ENCODE measurements around the gene KIRREL1.

KIRREL1 gene

DNA sequence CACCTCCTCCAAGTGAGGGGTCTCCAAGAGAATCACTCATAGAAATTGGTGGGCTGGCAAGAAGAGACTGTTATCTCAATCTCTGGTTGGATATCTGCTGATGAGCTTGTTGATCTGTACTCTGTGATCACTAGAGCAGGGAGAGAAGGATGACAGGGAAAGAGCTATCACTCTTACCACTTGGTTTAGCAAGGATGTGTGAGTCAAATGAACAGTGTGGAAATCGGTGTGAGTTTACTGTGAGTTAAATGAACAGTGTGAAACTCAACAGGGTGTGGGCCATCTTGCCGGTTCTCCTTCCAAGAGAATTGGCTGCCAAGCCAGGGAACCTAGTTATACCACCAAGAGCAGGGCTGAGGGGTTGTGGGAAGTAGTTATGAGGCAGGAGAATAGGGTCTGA lies 154.0 kb downstream of the KIRREL1 start:
- no peak for TF ChIP-seq CTCF (IDR thresholded peaks at IDR 0.05; ENCODE audit: extremely low read depth, insufficient read depth, missing control alignments)
- no peak for DNase-seq (ENCODE audit: low spot score)
- in situ Hi-C loops (cut with MboI; ENCODE audit: low pct_unique_long_range_greater_than_20kb, low sequenced_read_pairs, unreplicated experiment), result no loop called here

GRCh38 chr1:158147869-158148268 lies 154.4 kb downstream of the KIRREL1 start:
- DNase-seq (ENCODE audit: low spot score), result no peak
- in situ Hi-C loops (cut with MboI; ENCODE audit: low pct_unique_long_range_greater_than_20kb, low sequenced_read_pairs, unreplicated experiment), result no loop called here
- TF ChIP-seq CTCF (IDR thresholded peaks at IDR 0.05; ENCODE audit: extremely low read depth, insufficient read depth, missing control alignments), result no peak

DNA sequence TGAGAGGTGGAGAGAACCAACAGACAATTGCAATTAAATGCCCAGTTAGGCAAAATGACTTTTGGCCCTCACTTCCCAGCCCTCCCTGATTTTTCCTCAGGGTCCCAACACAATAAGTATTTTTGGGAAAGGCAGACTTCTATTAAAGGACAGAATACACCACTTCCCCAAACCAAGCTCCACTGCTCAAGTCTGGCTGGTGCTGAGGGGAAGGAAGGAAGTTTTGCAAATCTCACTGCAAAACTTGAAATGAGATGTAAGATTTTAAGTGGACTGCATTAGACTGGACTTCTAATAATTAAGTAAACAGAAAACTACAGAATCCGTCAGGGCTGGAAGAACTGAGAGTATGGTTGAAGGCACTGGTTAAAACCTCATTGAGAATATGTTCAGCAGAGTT lies 155.0 kb downstream of the KIRREL1 start:
- DNase-seq (ENCODE audit: low spot score), result no peak
- in situ Hi-C loops (cut with MboI; ENCODE audit: low pct_unique_long_range_greater_than_20kb, low sequenced_read_pairs, unreplicated experiment), result no loop called here
- no peak for TF ChIP-seq CTCF (IDR thresholded peaks at IDR 0.05; ENCODE audit: extremely low read depth, insufficient read depth, missing control alignments)

- no peak for DNase-seq (ENCODE audit: low spot score)
- in situ Hi-C loops (cut with MboI; ENCODE audit: low pct_unique_long_range_greater_than_20kb, low sequenced_read_pairs, unreplicated experiment), result no loop called here
- TF ChIP-seq CTCF (IDR thresholded peaks at IDR 0.05; ENCODE audit: extremely low read depth, insufficient read depth, missing control alignments), result no peak
These were observed 155.7 kb downstream of the KIRREL1 start for GRCh38 chr1:158149175-158149574.

Data from GM13977 (cell line).